Measurements from ENCODE around the gene RUNX1. TPM values are rescaled to one million over a fixed set of nuclear protein-coding genes. Genes with fewer than 3 reads are reported as not detected.

The RUNX1 gene
- total RNA-seq, 1 donor from 2014 or later: 7.8 TPM

- Histone ChIP-seq H3K4me1 (ENCODE audit: control insufficient read depth in 3 of 3, insufficient read depth in 3 of 3, low read length in 3 of 3) (no peaks in the 10 kb centered on the region), H3K4me3 (ENCODE audit: low read length in 3 of 3) (no peak overlapping the region), H3K9ac (ENCODE audit: low read depth in 1 of 3, low read length in 3 of 3) (no peak overlapping the region), H3K9me3 (ENCODE audit: control insufficient read depth in 3 of 3, low read length in 3 of 3) (no peaks in the 10 kb centered on the region), H3K27me3 (ENCODE audit: control insufficient read depth in 3 of 3, insufficient read depth in 3 of 3, low read length in 3 of 3) (no peaks in the 10 kb centered on the region), H3K36me3 (ENCODE audit: control insufficient read depth in 3 of 3, insufficient read depth in 3 of 3, low read length in 3 of 3) (no peaks in the 10 kb centered on the region), H3K27ac (ENCODE audit: low read depth, low read length) (no peak overlapping the region)
Measured at GRCh38 chr21:35063428-35064172, 14.5 kb upstream of the RUNX1 start.

DNA sequence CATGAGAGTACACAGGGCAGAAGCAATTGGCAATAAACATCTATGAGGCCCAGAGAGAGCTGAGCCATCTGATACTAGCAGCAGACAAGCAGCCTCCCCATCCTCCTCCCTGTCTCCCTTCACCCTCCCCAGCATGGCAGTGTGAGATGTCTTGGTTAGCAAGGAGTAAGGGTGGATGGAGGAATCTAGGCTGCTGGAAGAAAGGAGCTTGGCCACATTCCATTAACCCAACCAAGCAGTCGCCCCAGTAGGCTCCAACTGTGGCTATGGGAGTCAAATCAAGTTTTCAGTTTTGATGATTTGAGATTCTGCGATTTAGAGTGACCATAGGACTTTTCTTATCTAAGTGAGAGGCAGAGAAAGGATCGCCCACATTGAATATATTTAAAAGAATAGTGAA, 12.9 kb upstream of the RUNX1 start:
- Histone ChIP-seq H3K27ac (ENCODE audit: low read depth, low read length) (no peak overlapping the region), H3K9ac (ENCODE audit: low read depth in 1 of 3, low read length in 3 of 3) (no peak overlapping the region), H3K4me1 (ENCODE audit: control insufficient read depth in 3 of 3, insufficient read depth in 3 of 3, low read length in 3 of 3) (no peaks in the 10 kb centered on the region), H3K27me3 (ENCODE audit: control insufficient read depth in 3 of 3, insufficient read depth in 3 of 3, low read length in 3 of 3) (no peaks in the 10 kb centered on the region), H3K4me3 (ENCODE audit: low read length in 3 of 3) (no peak overlapping the region), H3K9me3 (ENCODE audit: control insufficient read depth in 3 of 3, low read length in 3 of 3) (no peaks in the 10 kb centered on the region), H3K36me3 (ENCODE audit: control insufficient read depth in 3 of 3, insufficient read depth in 3 of 3, low read length in 3 of 3) (no peaks in the 10 kb centered on the region)

DNA sequence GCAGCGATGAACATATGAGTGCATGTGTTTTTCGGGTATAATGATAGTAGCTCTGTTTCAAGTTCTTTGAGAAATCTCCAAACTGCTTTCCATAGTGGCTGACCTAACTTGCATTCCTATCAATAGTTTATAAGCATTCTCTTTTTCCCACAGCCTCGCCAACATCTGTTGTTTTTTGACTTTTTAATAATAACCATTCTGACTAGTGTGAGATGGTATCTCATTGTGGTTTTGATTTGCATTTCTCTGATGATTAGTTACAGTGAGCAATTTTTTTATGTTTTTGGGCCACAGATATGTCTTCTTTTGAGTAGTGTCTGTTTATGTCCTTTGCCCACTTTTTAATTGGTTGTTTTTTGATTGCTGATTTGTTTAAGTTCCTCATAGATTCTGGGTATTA, 10.6 kb upstream of the RUNX1 start:
- H3K36me3 ChIP-seq (ENCODE audit: control insufficient read depth in 3 of 3, insufficient read depth in 3 of 3, low read length in 3 of 3): no peaks in the 10 kb centered on the region
- H3K27me3 ChIP-seq (ENCODE audit: control insufficient read depth in 3 of 3, insufficient read depth in 3 of 3, low read length in 3 of 3): no peaks in the 10 kb centered on the region
- no peak overlapping the region for H3K4me3 ChIP-seq (ENCODE audit: low read length in 3 of 3)
- no peaks in the 10 kb centered on the region for H3K4me1 ChIP-seq (ENCODE audit: control insufficient read depth in 3 of 3, insufficient read depth in 3 of 3, low read length in 3 of 3)
- no peak overlapping the region for H3K9ac ChIP-seq (ENCODE audit: low read depth in 1 of 3, low read length in 3 of 3)
- no peaks in the 10 kb centered on the region for H3K9me3 ChIP-seq (ENCODE audit: control insufficient read depth in 3 of 3, low read length in 3 of 3)
- no peak overlapping the region for H3K27ac ChIP-seq (ENCODE audit: low read depth, low read length)

- Histone ChIP-seq H3K4me3 (ENCODE audit: low read length in 3 of 3) (no peak overlapping the region), H3K27me3 (ENCODE audit: control insufficient read depth in 3 of 3, insufficient read depth in 3 of 3, low read length in 3 of 3) (no peaks in the 10 kb centered on the region), H3K36me3 (ENCODE audit: control insufficient read depth in 3 of 3, insufficient read depth in 3 of 3, low read length in 3 of 3) (no peaks in the 10 kb centered on the region), H3K4me1 (ENCODE audit: control insufficient read depth in 3 of 3, insufficient read depth in 3 of 3, low read length in 3 of 3) (peaks cover 10 to 13% (median 12%) of the 10 kb centered on the region in 3 donors), H3K27ac (ENCODE audit: low read depth, low read length) (no peak overlapping the region), H3K9me3 (ENCODE audit: control insufficient read depth in 3 of 3, low read length in 3 of 3) (no peaks in the 10 kb centered on the region), H3K9ac (ENCODE audit: low read depth in 1 of 3, low read length in 3 of 3) (no peak overlapping the region)
Measured at GRCh38 chr21:35058058-35058457, 9.0 kb upstream of the RUNX1 start.

DNA sequence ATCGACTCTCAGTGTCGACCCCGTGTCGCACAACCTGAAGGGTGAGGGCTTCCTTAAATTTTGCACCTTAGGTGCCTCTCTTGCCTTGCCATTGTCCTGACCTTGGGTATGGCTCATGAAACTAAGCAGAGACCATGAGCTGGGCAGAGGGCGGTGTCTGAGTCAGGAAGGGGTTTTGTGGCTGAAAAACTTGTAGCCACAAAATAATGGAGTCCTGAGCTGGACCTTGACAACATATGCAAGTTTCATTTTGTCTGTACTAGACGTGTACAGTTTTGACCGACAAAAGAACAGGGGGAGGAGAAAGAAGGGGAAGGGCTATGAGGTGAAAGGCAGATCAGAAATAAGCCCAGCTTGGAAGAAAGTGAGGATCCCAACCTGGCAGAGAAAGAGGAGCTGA, 8.3 kb upstream of the RUNX1 start:
- Histone ChIP-seq H3K9ac (ENCODE audit: low read depth in 1 of 3, low read length in 3 of 3) (no peak overlapping the region), H3K4me3 (ENCODE audit: low read length in 3 of 3) (no peak overlapping the region)

GRCh38 chr21:35053356-35054096, 4.4 kb upstream of the RUNX1 start:
- H3K9me3 ChIP-seq (ENCODE audit: control insufficient read depth in 3 of 3, low read length in 3 of 3): no peaks in the 10 kb centered on the region
- H3K27me3 ChIP-seq (ENCODE audit: control insufficient read depth in 3 of 3, insufficient read depth in 3 of 3, low read length in 3 of 3): no peaks in the 10 kb centered on the region
- H3K36me3 ChIP-seq (ENCODE audit: control insufficient read depth in 3 of 3, insufficient read depth in 3 of 3, low read length in 3 of 3): no peaks in the 10 kb centered on the region
- peak overlapping the region; percentile 55 for H3K27ac ChIP-seq (ENCODE audit: low read depth, low read length)
- H3K9ac ChIP-seq (ENCODE audit: low read depth in 1 of 3, low read length in 3 of 3): peak overlapping the region in 2 of 3 donors; percentile 28 to 65
- H3K4me1 ChIP-seq (ENCODE audit: control insufficient read depth in 3 of 3, insufficient read depth in 3 of 3, low read length in 3 of 3): peaks cover 36 to 46% (median 40%) of the 10 kb centered on the region in 3 donors
- no peak overlapping the region for H3K4me3 ChIP-seq (ENCODE audit: low read length in 3 of 3)

More for the DNA sequence above, 8.3 kb upstream of the RUNX1 start:
- H3K27me3 ChIP-seq (ENCODE audit: control insufficient read depth in 3 of 3, insufficient read depth in 3 of 3, low read length in 3 of 3): no peaks in the 10 kb centered on the region
- H3K4me1 ChIP-seq (ENCODE audit: control insufficient read depth in 3 of 3, insufficient read depth in 3 of 3, low read length in 3 of 3): peaks cover 15 to 17% (median 17%) of the 10 kb centered on the region in 3 donors
- H3K27ac ChIP-seq (ENCODE audit: low read depth, low read length): no peak overlapping the region
- no peaks in the 10 kb centered on the region for H3K9me3 ChIP-seq (ENCODE audit: control insufficient read depth in 3 of 3, low read length in 3 of 3)
- no peaks in the 10 kb centered on the region for H3K36me3 ChIP-seq (ENCODE audit: control insufficient read depth in 3 of 3, insufficient read depth in 3 of 3, low read length in 3 of 3)

- H3K9ac ChIP-seq (ENCODE audit: low read depth in 1 of 3, low read length in 3 of 3): no peak overlapping the region
- H3K4me1 ChIP-seq (ENCODE audit: control insufficient read depth in 3 of 3, insufficient read depth in 3 of 3, low read length in 3 of 3): peaks cover 37 to 52% (median 42%) of the 10 kb centered on the region in 3 donors
- H3K4me3 ChIP-seq (ENCODE audit: low read length in 3 of 3): no peak overlapping the region
- H3K9me3 ChIP-seq (ENCODE audit: control insufficient read depth in 3 of 3, low read length in 3 of 3): no peaks in the 10 kb centered on the region
- no peaks in the 10 kb centered on the region for H3K27me3 ChIP-seq (ENCODE audit: control insufficient read depth in 3 of 3, insufficient read depth in 3 of 3, low read length in 3 of 3)
- H3K27ac ChIP-seq (ENCODE audit: low read depth, low read length): peak overlapping the region; percentile 55
- no peaks in the 10 kb centered on the region for H3K36me3 ChIP-seq (ENCODE audit: control insufficient read depth in 3 of 3, insufficient read depth in 3 of 3, low read length in 3 of 3)
Measured at GRCh38 chr21:35052801-35053200, 3.7 kb upstream of the RUNX1 start.

- H3K4me3 ChIP-seq (ENCODE audit: low read length in 3 of 3): peak overlapping the region; percentile 24 to 54 (median 47)
- no peaks in the 10 kb centered on the region for H3K9me3 ChIP-seq (ENCODE audit: control insufficient read depth in 3 of 3, low read length in 3 of 3)
- H3K36me3 ChIP-seq (ENCODE audit: control insufficient read depth in 3 of 3, insufficient read depth in 3 of 3, low read length in 3 of 3): no peaks in the 10 kb centered on the region
- H3K27ac ChIP-seq (ENCODE audit: low read depth, low read length): peak overlapping the region; percentile 76
- no peaks in the 10 kb centered on the region for H3K27me3 ChIP-seq (ENCODE audit: control insufficient read depth in 3 of 3, insufficient read depth in 3 of 3, low read length in 3 of 3)
- H3K4me1 ChIP-seq (ENCODE audit: control insufficient read depth in 3 of 3, insufficient read depth in 3 of 3, low read length in 3 of 3): peaks cover 49 to 62% (median 49%) of the 10 kb centered on the region in 3 donors
- H3K9ac ChIP-seq (ENCODE audit: low read depth in 1 of 3, low read length in 3 of 3): peak overlapping the region; percentile 20 to 48 (median 28)
Measured at GRCh38 chr21:35051287-35051818, 2.3 kb upstream of the RUNX1 start.

DNA sequence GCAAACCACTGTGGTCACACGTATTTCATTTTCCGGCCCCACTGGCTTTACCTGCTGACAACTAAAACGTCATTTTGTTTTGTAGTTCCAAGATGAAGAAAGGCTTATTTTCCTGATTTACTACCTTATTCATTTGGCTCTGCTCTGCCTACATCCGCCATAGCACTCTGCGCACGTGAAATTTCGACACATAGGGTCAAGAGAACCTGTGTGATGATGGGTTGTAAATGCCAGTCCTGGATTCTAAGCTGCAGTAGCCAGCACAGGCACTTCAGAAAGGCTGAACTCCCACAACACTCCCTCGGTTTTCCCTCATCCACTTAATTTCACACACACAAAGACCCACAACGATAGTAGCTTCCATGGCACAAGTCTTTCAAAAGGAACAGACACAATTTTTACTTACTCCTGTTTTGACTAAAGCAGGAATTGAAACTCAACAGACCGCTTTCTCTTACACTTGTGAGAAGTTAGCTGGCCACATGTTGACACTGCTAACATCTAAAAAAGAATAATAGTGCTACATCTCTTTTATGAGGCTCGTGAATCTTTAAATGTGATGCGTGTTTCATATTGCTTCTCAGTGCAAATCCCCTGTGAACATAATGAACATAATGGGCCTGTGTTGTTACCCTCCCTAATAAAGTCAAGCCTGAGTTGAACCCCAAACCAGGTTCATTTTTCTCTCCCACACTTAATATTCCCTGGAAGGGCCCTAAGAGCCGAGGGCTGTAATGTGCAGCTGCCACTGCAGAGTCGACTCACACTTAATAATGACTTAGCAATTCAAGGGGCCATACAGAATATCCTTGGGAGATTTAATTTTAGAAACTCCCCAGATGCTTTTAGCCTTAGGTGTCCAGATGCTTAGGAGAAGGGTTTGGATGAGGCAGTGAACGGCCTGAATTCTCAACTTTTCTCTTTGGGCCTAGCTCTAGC, 1.5 kb upstream of the RUNX1 start:
- Histone ChIP-seq H3K27me3 (ENCODE audit: control insufficient read depth in 3 of 3, insufficient read depth in 3 of 3, low read length in 3 of 3) (no peaks in the 10 kb centered on the region), H3K4me1 (ENCODE audit: control insufficient read depth in 3 of 3, insufficient read depth in 3 of 3, low read length in 3 of 3) (peaks cover 49 to 70% (median 56%) of the 10 kb centered on the region in 3 donors), H3K36me3 (ENCODE audit: control insufficient read depth in 3 of 3, insufficient read depth in 3 of 3, low read length in 3 of 3) (no peaks in the 10 kb centered on the region), H3K9ac (ENCODE audit: low read depth in 1 of 3, low read length in 3 of 3) (peak overlapping the region; percentile 20 to 48 (median 47)), H3K9me3 (ENCODE audit: control insufficient read depth in 3 of 3, low read length in 3 of 3) (no peaks in the 10 kb centered on the region), H3K27ac (ENCODE audit: low read depth, low read length) (peak overlapping the region; percentile 76), H3K4me3 (ENCODE audit: low read length in 3 of 3) (peak overlapping the region in 2 of 3 donors; percentile 4 to 25)
